Breast epithelium (tissue), 4 donors: Measurements from ENCODE around the gene TMEM208. TPM values are rescaled to one million over a fixed set of nuclear protein-coding genes. Genes with fewer than 3 reads are reported as not detected.

Experiments used
- DNase-seq, 2 donors: peaks; one replicate each; pipeline ENCODE4 v3.0.0-alpha.2; 2019; ENCODE audit warnings: low spot score in 2 of 2
- H3K27ac ChIP-seq, 2 donors: fragments of 200-600 bp; sonication (generic) in 1 of 2; one replicate each; pipeline ENCODE4 v1.5.1; 2016 to 2019; ENCODE audit warnings: mild to moderate bottlenecking in 1 of 2
- H3K27me3 ChIP-seq, 2 donors: fragments of 200-600 bp; sonication (generic) in 1 of 2; one replicate each; pipeline versions ENCODE4 v1.5.1 to v1.6.0; 2017 to 2019; ENCODE audit warnings: control low read depth in 1 of 2, mild to moderate bottlenecking in 1 of 2
- H3K36me3 ChIP-seq: fragments of 200-600 bp; one replicate; pipeline ENCODE4 v1.5.1; 2019
- H3K4me1 ChIP-seq, 2 donors: fragments of 200-600 bp; sonication (generic); one replicate each; pipeline ENCODE4 v1.5.1; 2016 to 2019; ENCODE audit warnings: control low read depth in 1 of 2
- H3K4me3 ChIP-seq, 3 donors: fragments of 200-600 bp; sonication (generic); 1 replicate in 2 of 3; 2 replicates in 1 of 3; pipeline ENCODE4 v1.5.1; 2016 to 2019; ENCODE audit warnings: mild to moderate bottlenecking in 3 of 3, moderate library complexity in 2 of 3
- H3K9me3 ChIP-seq, 2 donors: fragments of 200-600 bp; sonication (generic) in 1 of 2; one replicate each; pipeline ENCODE4 v1.5.1; 2016 to 2019; ENCODE audit warnings: control low read depth in 1 of 2
- POLR2A ChIP-seq: fragments of 450-650 bp; IDR thresholded peaks from one replicate; pipeline ENCODE4 v1.6.1; 2016; ENCODE audit warnings: antibody characterized with exemption, mild to moderate bottlenecking, moderate library complexity
- POLR2AphosphoS5 ChIP-seq, 3 donors: sonication (generic); formaldehyde crosslinking; IDR thresholded peaks; one replicate each; pipeline ENCODE4 v1.6.1; 2017; ENCODE audit warnings: antibody characterized with exemption in 3 of 3
- intact Hi-C: fragments of 100-400 bp; cut with DNase I; formaldehyde crosslinking; loops from one replicate; pipeline ENCODE4 v1.15.1; 2023; ENCODE audit warnings: low total_unique reads
- total RNA-seq, 3 donors: library from RNA; depleted of rRNA; stranded (reverse); fragments of >200 nt; gene quantifications; one replicate each; pipeline ENCODE4 v1.1.0, GENCODE V29; 2016
- TF ChIP-seq, protein P1 (sequence below), 3 donors: fragments of 450-650 bp; IDR thresholded peaks; one replicate each; pipeline ENCODE4 v1.5.1; 2016 to 2017; ENCODE audit warnings: antibody characterized with exemption in 3 of 3, mild to moderate bottlenecking in 3 of 3, moderate library complexity in 3 of 3

TMEM208 gene
- total RNA-seq, 3 donors from 2014 or later = 35.2 to 46.2 (median 44.2) TPM

DNA sequence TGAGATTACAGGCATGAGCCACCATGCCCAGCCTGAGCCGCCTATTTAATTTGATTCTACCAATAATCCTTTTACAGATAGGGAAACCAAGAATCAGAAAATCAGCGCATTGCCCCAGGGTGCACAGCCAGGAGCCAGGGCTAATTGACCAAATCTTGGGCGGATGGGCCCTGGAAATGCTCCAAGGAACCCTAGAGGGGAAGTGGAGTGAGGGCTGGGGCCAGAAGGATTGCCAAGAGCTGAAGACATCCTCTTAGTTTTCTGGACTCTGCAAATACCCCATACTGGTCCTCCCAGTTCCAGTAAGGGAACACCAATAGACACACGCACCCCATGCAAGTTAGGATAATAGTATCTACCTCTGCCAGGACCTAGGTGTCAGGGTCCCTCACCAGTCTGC lies 16.6 kb downstream of the TMEM208 start:
- TF ChIP-seq POLR2AphosphoS5 (IDR thresholded peaks at IDR 0.05) = no peak
- DNase-seq = no peak
- no peaks in the 10 kb centered on the region for H3K27me3 ChIP-seq
- intact Hi-C loops = no loop called here
- peak overlapping the region; percentile 76 to 96 for H3K27ac ChIP-seq
- H3K4me1 ChIP-seq = peaks cover 20 to 41% of the 10 kb centered on the region in 2 donors
- no peaks in the 10 kb centered on the region for H3K9me3 ChIP-seq
- H3K36me3 ChIP-seq = no peaks in the 10 kb centered on the region
- H3K4me3 ChIP-seq = no peak overlapping the region

DNA sequence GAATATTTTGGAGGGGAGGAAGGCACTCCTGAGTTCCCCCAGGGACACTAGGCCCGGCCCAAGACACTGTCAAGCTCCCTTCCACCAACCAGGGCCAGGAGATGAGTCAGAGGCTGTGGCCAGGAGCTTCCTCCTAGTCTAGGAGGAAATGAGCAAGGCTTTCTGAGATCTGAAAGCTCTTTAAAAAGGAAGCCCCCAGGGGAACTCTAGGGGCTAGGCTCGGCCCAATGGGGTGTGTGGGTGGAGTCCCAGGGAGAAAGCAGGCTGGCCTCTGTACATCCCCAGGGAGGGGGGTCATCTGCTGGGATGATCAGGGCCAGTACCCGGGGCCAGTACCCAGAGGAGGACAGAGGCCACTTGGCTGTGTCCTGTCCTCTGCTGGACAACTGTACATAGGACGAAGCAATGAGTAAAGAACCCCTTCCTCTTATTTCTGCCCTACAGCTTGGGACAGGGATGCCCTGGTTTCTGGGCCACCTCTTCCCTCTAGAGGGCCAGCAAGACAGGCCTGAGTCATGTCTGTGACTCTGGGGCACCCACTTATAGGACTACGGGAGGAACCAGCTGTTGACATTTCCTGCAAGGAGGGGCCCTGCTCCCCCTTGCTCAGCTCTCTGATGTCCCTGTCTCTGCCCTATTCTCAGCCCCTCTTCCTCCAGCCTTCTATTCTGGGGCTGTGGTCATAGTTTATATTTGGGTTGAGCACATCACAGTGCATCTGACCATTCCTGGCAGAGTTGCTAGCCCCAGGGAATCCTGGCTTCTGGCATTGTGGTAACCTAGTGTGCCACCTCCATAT lies 17.7 kb downstream of the TMEM208 start:
- DNase-seq = peak; percentile 64 to 77
- Histone ChIP-seq H3K36me3 (no peaks in the 10 kb centered on the region), H3K4me1 (peaks cover 20 to 41% of the 10 kb centered on the region in 2 donors), H3K27ac (peak overlapping the region; percentile 76 to 96), H3K4me3 (peak overlapping the region in 1 of 3 donors; percentile 78), H3K27me3 (no peaks in the 10 kb centered on the region), H3K9me3 (no peaks in the 10 kb centered on the region)
- TF ChIP-seq, protein P1, sequence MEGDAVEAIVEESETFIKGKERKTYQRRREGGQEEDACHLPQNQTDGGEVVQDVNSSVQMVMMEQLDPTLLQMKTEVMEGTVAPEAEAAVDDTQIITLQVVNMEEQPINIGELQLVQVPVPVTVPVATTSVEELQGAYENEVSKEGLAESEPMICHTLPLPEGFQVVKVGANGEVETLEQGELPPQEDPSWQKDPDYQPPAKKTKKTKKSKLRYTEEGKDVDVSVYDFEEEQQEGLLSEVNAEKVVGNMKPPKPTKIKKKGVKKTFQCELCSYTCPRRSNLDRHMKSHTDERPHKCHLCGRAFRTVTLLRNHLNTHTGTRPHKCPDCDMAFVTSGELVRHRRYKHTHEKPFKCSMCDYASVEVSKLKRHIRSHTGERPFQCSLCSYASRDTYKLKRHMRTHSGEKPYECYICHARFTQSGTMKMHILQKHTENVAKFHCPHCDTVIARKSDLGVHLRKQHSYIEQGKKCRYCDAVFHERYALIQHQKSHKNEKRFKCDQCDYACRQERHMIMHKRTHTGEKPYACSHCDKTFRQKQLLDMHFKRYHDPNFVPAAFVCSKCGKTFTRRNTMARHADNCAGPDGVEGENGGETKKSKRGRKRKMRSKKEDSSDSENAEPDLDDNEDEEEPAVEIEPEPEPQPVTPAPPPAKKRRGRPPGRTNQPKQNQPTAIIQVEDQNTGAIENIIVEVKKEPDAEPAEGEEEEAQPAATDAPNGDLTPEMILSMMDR (IDR thresholded peaks at IDR 0.05) = no peak
- TF ChIP-seq POLR2AphosphoS5 (IDR thresholded peaks at IDR 0.05) (no peak), POLR2A (no peak)
- intact Hi-C loops = no loop called here

DNA sequence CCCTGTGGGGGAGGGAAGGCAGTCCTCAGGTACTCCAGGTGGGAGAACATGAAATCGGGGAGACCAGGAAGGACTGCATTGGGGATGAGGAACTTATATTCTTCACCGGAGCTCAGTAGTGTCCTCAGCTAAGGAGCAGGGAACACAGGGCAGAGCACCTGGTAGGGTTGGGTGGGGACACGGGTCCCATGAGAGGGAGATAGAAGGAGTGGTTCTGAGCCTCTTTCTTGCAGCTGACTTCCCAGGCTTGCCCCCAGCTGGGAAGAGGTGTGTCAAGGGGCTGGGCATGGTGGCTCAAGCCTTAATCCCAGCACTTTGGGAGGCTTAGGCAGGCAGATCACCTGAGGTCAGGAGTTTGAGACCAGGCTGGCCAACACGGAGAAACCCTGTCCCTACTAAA lies 18.3 kb downstream of the TMEM208 start:
- H3K4me3 ChIP-seq = peak overlapping the region in 2 of 3 donors; percentile 78 to 91
- H3K27me3 ChIP-seq = no peaks in the 10 kb centered on the region
- H3K9me3 ChIP-seq = no peaks in the 10 kb centered on the region
- H3K4me1 ChIP-seq = peaks cover 20 to 38% of the 10 kb centered on the region in 2 donors
- H3K36me3 ChIP-seq = no peaks in the 10 kb centered on the region
- DNase-seq = no peak
- peak overlapping the region; percentile 76 to 96 for H3K27ac ChIP-seq
- TF ChIP-seq POLR2A (no peak), POLR2AphosphoS5 (IDR thresholded peaks at IDR 0.05) (no peak)
- TF ChIP-seq, protein P1 (IDR thresholded peaks at IDR 0.05) = no peak
- intact Hi-C loops = no loop called here

DNA sequence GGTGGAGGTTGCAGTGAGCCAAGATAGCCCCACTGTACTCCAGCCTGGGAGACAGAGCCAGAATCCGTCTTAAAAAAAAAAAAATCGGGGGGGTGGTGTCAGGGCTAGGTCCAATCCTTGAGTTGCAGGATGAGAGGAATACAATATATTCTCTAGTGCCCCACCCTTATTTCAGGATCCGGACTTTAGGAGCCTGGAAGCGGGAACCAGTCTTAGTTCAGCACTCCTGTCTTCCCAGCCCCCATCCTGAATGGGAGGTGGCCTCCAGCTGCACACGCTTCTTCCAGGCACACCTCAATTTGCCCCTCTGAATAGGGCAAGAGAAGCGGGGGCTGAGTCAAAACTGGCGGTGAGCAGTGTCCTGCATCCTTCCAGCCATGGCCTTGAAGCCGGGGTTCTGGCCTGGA lies 18.7 kb downstream of the TMEM208 start:
- intact Hi-C loops = no loop called here
- Histone ChIP-seq H3K36me3 (no peaks in the 10 kb centered on the region), H3K9me3 (no peaks in the 10 kb centered on the region), H3K27ac (peak overlapping the region; percentile 76 to 96), H3K27me3 (no peaks in the 10 kb centered on the region), H3K4me1 (peaks cover 17 to 33% of the 10 kb centered on the region in 2 donors), H3K4me3 (peak overlapping the region; percentile 69 to 91 (median 78))
- DNase-seq = peak in 1 of 2 donors; percentile 61
- TF ChIP-seq, protein P1 (IDR thresholded peaks at IDR 0.05) = no peak
- TF ChIP-seq POLR2A (no peak), POLR2AphosphoS5 (IDR thresholded peaks at IDR 0.05) (no peak)

DNA sequence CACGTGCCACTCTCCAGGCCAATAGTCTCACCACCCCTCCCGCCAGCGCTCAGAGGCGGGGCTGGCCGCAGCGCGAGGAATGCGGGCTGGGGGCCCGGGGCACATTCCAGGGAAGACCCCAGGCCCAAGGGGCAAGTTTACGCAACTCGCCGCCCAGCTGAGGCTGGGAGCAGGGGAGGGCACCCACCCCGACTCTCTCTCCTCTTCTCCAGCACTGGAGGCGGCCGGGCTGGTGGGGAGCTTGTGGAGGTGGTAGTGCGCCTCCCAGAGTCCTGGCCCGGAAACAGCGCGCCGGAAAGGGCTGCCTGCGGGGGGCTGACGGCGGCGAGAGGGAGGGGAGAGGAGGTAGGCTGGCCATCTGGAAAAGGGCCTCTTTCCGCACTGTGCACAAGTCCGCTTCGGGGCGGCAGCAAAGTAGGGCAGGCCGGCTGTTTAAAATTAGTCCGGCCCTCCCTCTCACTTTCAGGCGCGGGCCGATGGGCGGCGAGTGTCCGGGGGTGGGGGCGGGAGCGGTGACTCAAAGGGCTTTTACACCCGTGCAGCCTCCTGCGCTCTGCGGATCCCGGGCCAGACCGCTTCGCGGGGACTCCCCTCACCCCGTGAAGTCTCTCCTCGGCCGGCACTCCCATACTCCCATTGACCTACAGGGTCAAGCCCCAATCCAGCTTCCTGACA lies 19.3 kb downstream of the TMEM208 start:
- peak overlapping the region; percentile 69 to 91 (median 78) for H3K4me3 ChIP-seq
- intact Hi-C loops = no loop called here
- peak; percentile 70 to 78 for DNase-seq
- H3K27me3 ChIP-seq = no peaks in the 10 kb centered on the region
- H3K9me3 ChIP-seq = no peaks in the 10 kb centered on the region
- peak overlapping the region; percentile 76 to 96 for H3K27ac ChIP-seq
- TF ChIP-seq POLR2A (no peak), POLR2AphosphoS5 (IDR thresholded peaks at IDR 0.05) (peak; percentile 42 to 66 (median 54))
- TF ChIP-seq, protein P1 (IDR thresholded peaks at IDR 0.05) = peak in 1 of 3 donors; percentile 26
- peaks cover 12 to 29% of the 10 kb centered on the region in 2 donors for H3K4me1 ChIP-seq
- no peaks in the 10 kb centered on the region for H3K36me3 ChIP-seq
